ENCODE measurements around the gene NKIRAS1.

DNA sequence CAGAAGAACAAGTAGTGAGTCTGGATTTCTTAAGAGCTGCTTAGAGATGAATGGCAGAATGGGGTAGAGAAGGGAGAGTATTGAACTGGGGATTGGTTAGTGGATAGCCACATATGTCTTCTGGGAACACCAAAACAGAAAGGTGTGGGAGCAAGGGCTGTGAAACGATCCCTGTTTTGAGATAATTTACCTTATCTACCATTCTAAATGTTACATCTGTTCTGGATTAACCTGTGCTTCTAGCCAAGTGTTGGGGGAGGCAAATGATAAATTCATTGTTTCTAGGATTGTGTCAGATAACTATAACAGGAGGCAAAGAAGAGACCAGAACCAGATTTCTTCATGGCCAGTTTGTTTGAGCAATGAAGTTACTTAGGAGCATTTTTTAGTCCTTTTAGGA, 36.7 kb upstream of the NKIRAS1 start:
- TF ChIP-seq SRF (IDR thresholded peaks at IDR 0.05; ENCODE audit: low read depth) (no peak), ELF1 (IDR thresholded peaks at IDR 0.05; ENCODE audit: borderline replicate concordance, low read depth) (no peak), POLR2A (IDR thresholded peaks at IDR 0.05; ENCODE audit: borderline replicate concordance, extremely low read depth, insufficient read depth, insufficient read length) (no peak), EZH2 (IDR thresholded peaks at IDR 0.05) (no peak), POLR2AphosphoS5 (IDR thresholded peaks at IDR 0.05; ENCODE audit: low read depth, low read length) (no peak), ZNF274 (IDR thresholded peaks at IDR 0.05; ENCODE audit: low read depth, low read length) (no peak), EZH2phosphoT487 (IDR thresholded peaks at IDR 0.05; ENCODE audit: borderline replicate concordance) (no peak), SP1 (IDR thresholded peaks at IDR 0.05; ENCODE audit: low read depth) (no peak)
- TF ChIP-seq, protein P1, sequence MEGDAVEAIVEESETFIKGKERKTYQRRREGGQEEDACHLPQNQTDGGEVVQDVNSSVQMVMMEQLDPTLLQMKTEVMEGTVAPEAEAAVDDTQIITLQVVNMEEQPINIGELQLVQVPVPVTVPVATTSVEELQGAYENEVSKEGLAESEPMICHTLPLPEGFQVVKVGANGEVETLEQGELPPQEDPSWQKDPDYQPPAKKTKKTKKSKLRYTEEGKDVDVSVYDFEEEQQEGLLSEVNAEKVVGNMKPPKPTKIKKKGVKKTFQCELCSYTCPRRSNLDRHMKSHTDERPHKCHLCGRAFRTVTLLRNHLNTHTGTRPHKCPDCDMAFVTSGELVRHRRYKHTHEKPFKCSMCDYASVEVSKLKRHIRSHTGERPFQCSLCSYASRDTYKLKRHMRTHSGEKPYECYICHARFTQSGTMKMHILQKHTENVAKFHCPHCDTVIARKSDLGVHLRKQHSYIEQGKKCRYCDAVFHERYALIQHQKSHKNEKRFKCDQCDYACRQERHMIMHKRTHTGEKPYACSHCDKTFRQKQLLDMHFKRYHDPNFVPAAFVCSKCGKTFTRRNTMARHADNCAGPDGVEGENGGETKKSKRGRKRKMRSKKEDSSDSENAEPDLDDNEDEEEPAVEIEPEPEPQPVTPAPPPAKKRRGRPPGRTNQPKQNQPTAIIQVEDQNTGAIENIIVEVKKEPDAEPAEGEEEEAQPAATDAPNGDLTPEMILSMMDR (IDR thresholded peaks at IDR 0.05 in 2 of 3, conservative IDR thresholded peaks at IDR 0.05 in 1 of 3; ENCODE audit: borderline replicate concordance in 1 of 3, insufficient read depth in 1 of 3, low read depth in 2 of 3, low read length in 2 of 3), result no peak
- TF ChIP-seq, protein P2, sequence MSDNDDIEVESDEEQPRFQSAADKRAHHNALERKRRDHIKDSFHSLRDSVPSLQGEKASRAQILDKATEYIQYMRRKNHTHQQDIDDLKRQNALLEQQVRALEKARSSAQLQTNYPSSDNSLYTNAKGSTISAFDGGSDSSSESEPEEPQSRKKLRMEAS (IDR thresholded peaks at IDR 0.05), result no peak

Measured in HCT116 (cell line).